ENCODE data around the gene CUL2. TPM values are rescaled to one million over a fixed set of nuclear protein-coding genes. Genes with fewer than 3 reads are reported as not detected.

CUL2 gene
- total and polyA plus RNA-seq, 2 experiments from 2014 or later, result 17.2 to 38.3 TPM

GRCh38 chr10:35127289-35127891 is 37.2 kb upstream of the CUL2 start:
- H3K36me3 ChIP-seq (ENCODE audit: insufficient read depth), result no peaks in the 10 kb centered on the region
- Mint-ChIP-seq H3K27ac (peak overlapping the region; percentile 98), H3K9me3 (peaks cover 4% of the 10 kb centered on the region; the same call in 2 of the 3 replicates), H3K36me3 (ENCODE audit: low read depth) (peaks cover 4% of the 10 kb centered on the region; the same call in 2 of the 3 replicates), H3K27me3 (ENCODE audit: insufficient read depth, low read depth, poor library complexity) (no peaks in the 10 kb centered on the region), H3K4me3 (peak overlapping the region; percentile 89), H3K4me1 (peaks cover 4% of the 10 kb centered on the region)
- peak overlapping the region; percentile 91 for H3K4me3 ChIP-seq
- H3K27ac ChIP-seq (ENCODE audit: low read depth), result peak overlapping the region; percentile 99
- H3K9me2 ChIP-seq (ENCODE audit: insufficient read depth), result no peaks in the 10 kb centered on the region; the same call in 1 of the 2 replicates
- peak overlapping the region; percentile 87 for H3K4me2 ChIP-seq
- ATAC-seq (peak; percentile 16), DNase-seq (ENCODE audit: low spot score) (peak; percentile 59)
- H3K4me1 ChIP-seq (ENCODE audit: insufficient read depth), result peaks cover 3% of the 10 kb centered on the region; the same call in 1 of the 2 replicates
- TF ChIP-seq ZNF114 (CRISPR knock-in tag; IDR thresholded peaks at IDR 0.05), result no peak
- TF ChIP-seq, protein P1, sequence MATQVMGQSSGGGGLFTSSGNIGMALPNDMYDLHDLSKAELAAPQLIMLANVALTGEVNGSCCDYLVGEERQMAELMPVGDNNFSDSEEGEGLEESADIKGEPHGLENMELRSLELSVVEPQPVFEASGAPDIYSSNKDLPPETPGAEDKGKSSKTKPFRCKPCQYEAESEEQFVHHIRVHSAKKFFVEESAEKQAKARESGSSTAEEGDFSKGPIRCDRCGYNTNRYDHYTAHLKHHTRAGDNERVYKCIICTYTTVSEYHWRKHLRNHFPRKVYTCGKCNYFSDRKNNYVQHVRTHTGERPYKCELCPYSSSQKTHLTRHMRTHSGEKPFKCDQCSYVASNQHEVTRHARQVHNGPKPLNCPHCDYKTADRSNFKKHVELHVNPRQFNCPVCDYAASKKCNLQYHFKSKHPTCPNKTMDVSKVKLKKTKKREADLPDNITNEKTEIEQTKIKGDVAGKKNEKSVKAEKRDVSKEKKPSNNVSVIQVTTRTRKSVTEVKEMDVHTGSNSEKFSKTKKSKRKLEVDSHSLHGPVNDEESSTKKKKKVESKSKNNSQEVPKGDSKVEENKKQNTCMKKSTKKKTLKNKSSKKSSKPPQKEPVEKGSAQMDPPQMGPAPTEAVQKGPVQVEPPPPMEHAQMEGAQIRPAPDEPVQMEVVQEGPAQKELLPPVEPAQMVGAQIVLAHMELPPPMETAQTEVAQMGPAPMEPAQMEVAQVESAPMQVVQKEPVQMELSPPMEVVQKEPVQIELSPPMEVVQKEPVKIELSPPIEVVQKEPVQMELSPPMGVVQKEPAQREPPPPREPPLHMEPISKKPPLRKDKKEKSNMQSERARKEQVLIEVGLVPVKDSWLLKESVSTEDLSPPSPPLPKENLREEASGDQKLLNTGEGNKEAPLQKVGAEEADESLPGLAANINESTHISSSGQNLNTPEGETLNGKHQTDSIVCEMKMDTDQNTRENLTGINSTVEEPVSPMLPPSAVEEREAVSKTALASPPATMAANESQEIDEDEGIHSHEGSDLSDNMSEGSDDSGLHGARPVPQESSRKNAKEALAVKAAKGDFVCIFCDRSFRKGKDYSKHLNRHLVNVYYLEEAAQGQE (IDR thresholded peaks at IDR 0.05; ENCODE audit: unreplicated experiment), result no peak
- TF ChIP-seq CREB1 (CRISPR knock-in tag; IDR thresholded peaks at IDR 0.05; ENCODE audit: low read depth), result no peak
- TF ChIP-seq ZNF331 (CRISPR knock-in tag; IDR thresholded peaks at IDR 0.05; ENCODE audit: low read depth), result no peak
- no peak for TF ChIP-seq ZNF462 (CRISPR knock-in tag; IDR thresholded peaks at IDR 0.05)
- TF ChIP-seq POLR2AphosphoS5 (IDR thresholded peaks at IDR 0.05; ENCODE audit: low read depth), result no peak
- no peak for TF ChIP-seq NANOG (IDR thresholded peaks at IDR 0.05; ENCODE audit: borderline replicate concordance)
- TF ChIP-seq EZH2 (IDR thresholded peaks at IDR 0.05; ENCODE audit: low read depth, unreplicated experiment), result no peak
- TF ChIP-seq ETS1 (IDR thresholded peaks at IDR 0.05), result no peak
- no peak for TF ChIP-seq JUNB (IDR thresholded peaks at IDR 0.05; ENCODE audit: unreplicated experiment)
- TF ChIP-seq EZH2phosphoT487 (IDR thresholded peaks at IDR 0.05; ENCODE audit: unreplicated experiment), result no peak
- TF ChIP-seq STAT1 (IDR thresholded peaks at IDR 0.05; ENCODE audit: unreplicated experiment), result no peak
- TF ChIP-seq, protein P2, sequence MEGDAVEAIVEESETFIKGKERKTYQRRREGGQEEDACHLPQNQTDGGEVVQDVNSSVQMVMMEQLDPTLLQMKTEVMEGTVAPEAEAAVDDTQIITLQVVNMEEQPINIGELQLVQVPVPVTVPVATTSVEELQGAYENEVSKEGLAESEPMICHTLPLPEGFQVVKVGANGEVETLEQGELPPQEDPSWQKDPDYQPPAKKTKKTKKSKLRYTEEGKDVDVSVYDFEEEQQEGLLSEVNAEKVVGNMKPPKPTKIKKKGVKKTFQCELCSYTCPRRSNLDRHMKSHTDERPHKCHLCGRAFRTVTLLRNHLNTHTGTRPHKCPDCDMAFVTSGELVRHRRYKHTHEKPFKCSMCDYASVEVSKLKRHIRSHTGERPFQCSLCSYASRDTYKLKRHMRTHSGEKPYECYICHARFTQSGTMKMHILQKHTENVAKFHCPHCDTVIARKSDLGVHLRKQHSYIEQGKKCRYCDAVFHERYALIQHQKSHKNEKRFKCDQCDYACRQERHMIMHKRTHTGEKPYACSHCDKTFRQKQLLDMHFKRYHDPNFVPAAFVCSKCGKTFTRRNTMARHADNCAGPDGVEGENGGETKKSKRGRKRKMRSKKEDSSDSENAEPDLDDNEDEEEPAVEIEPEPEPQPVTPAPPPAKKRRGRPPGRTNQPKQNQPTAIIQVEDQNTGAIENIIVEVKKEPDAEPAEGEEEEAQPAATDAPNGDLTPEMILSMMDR (conservative IDR thresholded peaks at IDR 0.05; ENCODE audit: low read depth in 2 of 2), result no peak
- no peaks in the 10 kb centered on the region for H3K27me3 ChIP-seq (ENCODE audit: insufficient read depth)
- peak overlapping the region; percentile 84 for H2AFZ ChIP-seq
- peaks cover 5% of the 10 kb centered on the region; the same call in 1 of the 2 replicates for H3F3A ChIP-seq (replicated peaks; ENCODE audit: low read depth)
- peaks cover 42% of the 10 kb centered on the region for H3K79me2 ChIP-seq (replicated peaks; ENCODE audit: insufficient read depth)
- H4K20me1 ChIP-seq (replicated peaks; ENCODE audit: insufficient read depth), result no peaks in the 10 kb centered on the region

All from GM23338 (cell line).